SK-N-MC (cell line): ENCODE measurements around the gene BDKRB1.

Experiments
- DNase-seq: peaks from one replicate; pipeline ENCODE4 v3.0.0-alpha.2; 2011; ENCODE audit warnings: low read depth, low spot score
- H3K27ac ChIP-seq: fragments of 200-600 bp; sonication (generic); 2 replicates; pipeline ENCODE4 v1.5.1; 2016; ENCODE audit warnings: mixed run types
- H3K36me3 ChIP-seq: fragments of 200-600 bp; sonication (generic); 2 replicates; pipeline ENCODE4 v1.6.1; 2017; ENCODE audit warnings: antibody characterized with exemption, low read length, mixed read lengths; ENCODE audit not compliant: insufficient read depth
- H3K4me3 ChIP-seq: fragments of 200-600 bp; sonication (generic); 2 replicates; pipeline ENCODE4 v1.5.1; 2016
- H3K9ac ChIP-seq: fragments of 200-600 bp; sonication (generic); 2 replicates; pipeline ENCODE4 v1.8.0; 2017; ENCODE audit warnings: mixed run types, mixed read lengths; ENCODE audit not compliant: insufficient read length
- H3K9me3 ChIP-seq: fragments of 200-600 bp; sonication (generic); 2 replicates; pipeline ENCODE4 v1.6.1; 2017; ENCODE audit warnings: low read depth, mild to moderate bottlenecking, antibody characterized with exemption, low read length, moderate library complexity, mixed read lengths
- EZH2 ChIP-seq: fragments of 200-600 bp; sonication (generic); IDR thresholded peaks from one replicate; pipeline ENCODE4 v1.6.1; 2017; ENCODE audit warnings: antibody characterized with exemption
- FOXP2 ChIP-seq: optimal IDR thresholded peaks from 2 replicates; pipeline ENCODE3; 2011; ENCODE audit warnings: mild to moderate bottlenecking, moderate library complexity; ENCODE audit not compliant: insufficient read depth; ENCODE audit errors: extremely low read length, control extremely low read depth
- POLR2AphosphoS5 ChIP-seq: IDR thresholded peaks from 2 replicates; pipeline ENCODE4 v1.6.1; 2012; ENCODE audit warnings: mild to moderate bottlenecking, low read depth, low read length, borderline replicate concordance

The BDKRB1 gene

GRCh38 chr14:96274122-96274521 is 18.1 kb downstream of the BDKRB1 start:
- no peaks in the 10 kb centered on the region for H3K36me3 ChIP-seq
- H3K27ac ChIP-seq, result no peak overlapping the region
- no peak overlapping the region for H3K4me3 ChIP-seq
- no peaks in the 10 kb centered on the region; the same call in 1 of the 2 replicates for H3K9me3 ChIP-seq
- no peak for DNase-seq
- TF ChIP-seq POLR2AphosphoS5 (no peak), FOXP2 (no peak), EZH2 (no peak)
- H3K9ac ChIP-seq, result no peak overlapping the region

DNA sequence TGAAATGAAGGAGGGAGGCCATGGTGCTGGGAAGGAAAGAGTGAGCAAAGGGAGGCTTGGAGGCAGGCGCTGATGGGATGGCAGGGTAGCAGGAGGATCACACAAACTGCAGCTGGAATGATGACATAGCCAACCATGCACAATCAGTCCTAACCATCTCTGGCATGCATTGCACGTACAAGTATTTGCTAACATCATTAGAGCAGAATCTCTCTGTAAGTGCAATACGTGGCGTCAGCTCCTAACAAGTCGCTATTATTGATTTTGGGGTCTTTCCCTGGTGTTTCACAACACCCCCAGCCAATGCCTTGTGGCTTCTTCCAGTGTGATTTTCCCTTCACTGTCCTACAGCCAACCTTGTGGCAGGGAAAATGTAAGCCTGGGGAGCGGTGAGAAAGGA is 18.5 kb downstream of the BDKRB1 start:
- Histone ChIP-seq H3K36me3 (no peaks in the 10 kb centered on the region), H3K9me3 (no peaks in the 10 kb centered on the region; the same call in 1 of the 2 replicates), H3K9ac (no peak overlapping the region), H3K27ac (no peak overlapping the region), H3K4me3 (no peak overlapping the region)
- TF ChIP-seq POLR2AphosphoS5 (no peak), EZH2 (no peak), FOXP2 (no peak)
- no peak for DNase-seq

GRCh38 chr14:96275177-96276112 is 19.4 kb downstream of the BDKRB1 start:
- no peak for DNase-seq
- H3K9me3 ChIP-seq, result no peaks in the 10 kb centered on the region; the same call in 1 of the 2 replicates

GRCh38 chr14:96277890-96278289 is 21.9 kb downstream of the BDKRB1 start:
- no peak for DNase-seq
- TF ChIP-seq EZH2 (no peak), POLR2AphosphoS5 (no peak), FOXP2 (no peak)
- H3K9ac ChIP-seq, result no peak overlapping the region
- H3K27ac ChIP-seq, result no peak overlapping the region
- H3K36me3 ChIP-seq, result no peaks in the 10 kb centered on the region
- no peaks in the 10 kb centered on the region; the same call in 1 of the 2 replicates for H3K9me3 ChIP-seq
- no peak overlapping the region for H3K4me3 ChIP-seq

More at GRCh38 chr14:96275177-96276112, 19.4 kb downstream of the BDKRB1 start:
- TF ChIP-seq FOXP2 (no peak), POLR2AphosphoS5 (no peak), EZH2 (no peak)
- H3K36me3 ChIP-seq, result no peaks in the 10 kb centered on the region
- H3K27ac ChIP-seq, result no peak overlapping the region
- peak overlapping the region; percentile 34; the same call in 1 of the 2 replicates for H3K4me3 ChIP-seq
- H3K9ac ChIP-seq, result no peak overlapping the region

GRCh38 chr14:96279564-96279963 is 23.6 kb downstream of the BDKRB1 start:
- H3K4me3 ChIP-seq, result no peak overlapping the region
- H3K36me3 ChIP-seq, result peaks cover 4% of the 10 kb centered on the region; the same call in 1 of the 2 replicates
- H3K27ac ChIP-seq, result no peak overlapping the region
- no peaks in the 10 kb centered on the region; the same call in 1 of the 2 replicates for H3K9me3 ChIP-seq
- no peak for DNase-seq
- TF ChIP-seq EZH2 (no peak), POLR2AphosphoS5 (no peak), FOXP2 (no peak)
- H3K9ac ChIP-seq, result no peak overlapping the region

DNA sequence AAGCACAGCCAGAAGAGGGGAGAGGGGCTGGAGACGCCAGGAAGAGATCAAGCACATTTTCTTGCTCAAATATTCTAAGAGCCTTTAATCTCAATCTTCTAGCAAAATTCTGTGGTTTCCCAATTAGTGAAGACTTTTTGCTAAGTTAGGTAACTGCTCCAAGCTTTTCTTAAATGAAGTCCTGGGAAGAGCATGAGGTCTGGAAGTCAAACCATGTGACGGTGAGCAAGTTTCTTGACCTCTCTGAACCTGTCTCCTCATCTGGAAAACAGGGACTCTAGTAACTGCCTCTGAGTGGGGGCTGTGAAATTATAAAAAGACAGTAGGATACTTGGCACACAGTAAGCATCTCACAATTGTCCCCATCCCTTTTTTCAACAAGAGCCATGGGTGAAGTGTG is 24.1 kb downstream of the BDKRB1 start:
- H3K4me3 ChIP-seq, result no peak overlapping the region
- TF ChIP-seq POLR2AphosphoS5 (no peak), FOXP2 (no peak), EZH2 (no peak)
- H3K27ac ChIP-seq, result no peak overlapping the region
- peaks cover 4% of the 10 kb centered on the region; the same call in 1 of the 2 replicates for H3K36me3 ChIP-seq
- H3K9me3 ChIP-seq, result no peaks in the 10 kb centered on the region; the same call in 1 of the 2 replicates
- no peak overlapping the region for H3K9ac ChIP-seq
- DNase-seq, result no peak

DNA sequence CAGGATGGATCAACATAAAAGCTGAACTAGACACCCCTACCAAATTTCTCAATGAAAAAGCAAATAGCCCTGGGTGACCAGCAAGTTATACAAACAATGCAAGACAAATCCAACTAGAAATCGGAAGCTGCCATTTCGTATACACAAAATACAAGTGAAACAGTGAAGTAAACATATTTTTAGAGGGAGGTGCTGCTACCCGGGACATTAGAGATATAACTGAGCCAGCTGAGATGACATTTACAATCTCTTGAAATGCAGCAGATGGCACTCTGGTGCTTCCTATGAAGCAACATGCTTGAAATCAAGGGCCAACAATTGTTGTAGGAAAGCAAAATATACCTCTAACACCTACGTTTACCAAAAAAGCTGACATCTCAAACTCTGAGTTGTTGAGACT is 25.5 kb downstream of the BDKRB1 start:
- H3K9ac ChIP-seq, result no peak overlapping the region
- H3K4me3 ChIP-seq, result no peak overlapping the region
- peaks cover 11% of the 10 kb centered on the region; the same call in 1 of the 2 replicates for H3K36me3 ChIP-seq
- H3K9me3 ChIP-seq, result no peaks in the 10 kb centered on the region; the same call in 1 of the 2 replicates
- H3K27ac ChIP-seq, result no peak overlapping the region
- TF ChIP-seq EZH2 (no peak), FOXP2 (no peak), POLR2AphosphoS5 (no peak)
- no peak for DNase-seq

GRCh38 chr14:96284008-96284407 is 28.0 kb downstream of the BDKRB1 start:
- no peaks in the 10 kb centered on the region for H3K9me3 ChIP-seq
- H3K36me3 ChIP-seq, result peaks cover 11% of the 10 kb centered on the region; the same call in 1 of the 2 replicates
- H3K9ac ChIP-seq, result no peak overlapping the region
- no peak overlapping the region for H3K27ac ChIP-seq
- TF ChIP-seq POLR2AphosphoS5, result no peak
- TF ChIP-seq EZH2, result no peak
- TF ChIP-seq FOXP2, result no peak
- H3K4me3 ChIP-seq, result no peak overlapping the region
- DNase-seq, result no peak
